Smooth muscle cell (in vitro differentiated cells): Measurements from ENCODE around the gene PIK3R6. TPM values are rescaled to one million over a fixed set of nuclear protein-coding genes. Genes with fewer than 3 reads are reported as not detected.

ENCODE experiments used
- DNase-seq: peaks from one replicate; lab custom pipeline; 2025; ENCODE audit not compliant: unreplicated experiment; lab: John Stamatoyannopoulos, UW
- H2AFZ ChIP-seq: fragments of 200-600 bp; sonication (generic); 2 replicates; pipeline ENCODE4 v1.6.0; 2016; ENCODE audit warnings: antibody characterized with exemption, low read depth, mild to moderate bottlenecking
- H3F3A ChIP-seq: fragments of 200-600 bp; sonication (generic); 2 replicates; pipeline ENCODE4 v1.6.0; 2017; ENCODE audit warnings: antibody characterized with exemption, low read depth
- H3K27ac ChIP-seq: fragments of 200-600 bp; sonication (generic); 2 replicates; pipeline ENCODE4 v1.5.1; 2016; ENCODE audit warnings: low read depth, mild to moderate bottlenecking
- H3K27me3 ChIP-seq: fragments of 200-600 bp; sonication (generic); 2 replicates; pipeline ENCODE4 v1.6.1; 2016; ENCODE audit warnings: low read depth, mild to moderate bottlenecking
- H3K36me3 ChIP-seq: fragments of 200-600 bp; sonication (generic); 2 replicates; pipeline ENCODE4 v1.5.1; 2016; ENCODE audit warnings: low read depth
- H3K4me1 ChIP-seq: fragments of 200-600 bp; sonication (generic); 2 replicates; pipeline ENCODE4 v1.5.1; 2016; ENCODE audit warnings: low read depth
- H3K4me2 ChIP-seq: fragments of 200-600 bp; sonication (generic); 2 replicates; pipeline ENCODE4 v1.6.0; 2016; ENCODE audit warnings: mild to moderate bottlenecking
- H3K4me3 ChIP-seq: fragments of 200-600 bp; sonication (generic); 2 replicates; pipeline ENCODE4 v1.5.1; 2016; ENCODE audit warnings: mild to moderate bottlenecking
- H3K79me2 ChIP-seq: fragments of 200-600 bp; sonication (generic); 2 replicates; pipeline ENCODE4 v1.6.0; 2016; ENCODE audit warnings: low read depth, mild to moderate bottlenecking
- H3K9ac ChIP-seq: fragments of 200-600 bp; sonication (generic); 2 replicates; pipeline ENCODE4 v1.6.0; 2016; ENCODE audit warnings: low read depth
- H3K9me3 ChIP-seq: fragments of 200-600 bp; sonication (generic); replicated peaks from 2 replicates; pipeline ENCODE4 v1.5.1; 2016; ENCODE audit warnings: low read depth
- H4K20me1 ChIP-seq: fragments of 200-600 bp; sonication (generic); 2 replicates; pipeline ENCODE4 v1.6.0; 2016; ENCODE audit warnings: low read depth
- CTCF ChIP-seq: fragments of 200-600 bp; sonication (generic); IDR thresholded peaks from 2 replicates; pipeline ENCODE4 v1.5.1; 2017; ENCODE audit warnings: borderline replicate concordance, mild to moderate bottlenecking, antibody characterized with exemption; ENCODE audit not compliant: insufficient read depth, poor library complexity, severe bottlenecking
- WGBS: methylation state at CpG from one replicate; pipeline ENCODE4 v1.1.7; 2016; ENCODE audit warnings: low lambda C conversion rate; 5-methylcytosine and 5-hydroxymethylcytosine counted together
- polyA plus RNA-seq: library from polyadenylated mRNA; unstranded; fragments of >200 nt; fragmentation: Nextera tagmentation; extraction: Ambion mirVana; gene quantifications from 2 replicates; pipeline ENCODE4 v1.2.1, GENCODE V29; 2016
- total RNA-seq: library from RNA; depleted of rRNA; stranded (reverse); fragments of >200 nt; gene quantifications from 2 replicates; pipeline ENCODE4 v1.2.3, GENCODE V29; 2014

Gene PIK3R6
- total and polyA plus RNA-seq, 2 experiments from 2014 or later: not detected

- 91% methylated on average over 13 of the region's 13 CpGs for WGBS
- Histone ChIP-seq H3K36me3 (no peaks in the 10 kb centered on the region), H2AFZ (no peak overlapping the region), H3K9me3 (no peaks in the 10 kb centered on the region), H4K20me1 (no peaks in the 10 kb centered on the region), H3K4me2 (no peak overlapping the region), H3K27ac (no peak overlapping the region), H3K4me1 (no peaks in the 10 kb centered on the region), H3F3A (no peaks in the 10 kb centered on the region), H3K4me3 (no peak overlapping the region), H3K27me3 (peaks cover 15% of the 10 kb centered on the region), H3K9ac (no peak overlapping the region), H3K79me2 (no peaks in the 10 kb centered on the region)
- TF ChIP-seq CTCF: no peak
- DNase-seq: no peak
Observed at GRCh38 chr17:8871081-8871581, 3.7 kb upstream of the PIK3R6 start.

GRCh38 chr17:8870406-8871040 is 3.0 kb upstream of the PIK3R6 start:
- DNase-seq: no peak
- H3K9me3 ChIP-seq: no peaks in the 10 kb centered on the region
- no peaks in the 10 kb centered on the region for H3K36me3 ChIP-seq
- no peak overlapping the region for H3K4me2 ChIP-seq
- no peaks in the 10 kb centered on the region for H3F3A ChIP-seq
- no peaks in the 10 kb centered on the region for H3K4me1 ChIP-seq
- 89% methylated on average over 13 of the region's 13 CpGs for WGBS
- no peak overlapping the region for H3K9ac ChIP-seq
- H4K20me1 ChIP-seq: no peaks in the 10 kb centered on the region
- H2AFZ ChIP-seq: no peak overlapping the region
- no peak overlapping the region for H3K4me3 ChIP-seq
- no peak for TF ChIP-seq CTCF
- H3K79me2 ChIP-seq: no peaks in the 10 kb centered on the region
- H3K27me3 ChIP-seq: peaks cover 15% of the 10 kb centered on the region
- no peak overlapping the region for H3K27ac ChIP-seq

- no peaks in the 10 kb centered on the region for H3K9me3 ChIP-seq
- no peak overlapping the region for H3K9ac ChIP-seq
- TF ChIP-seq CTCF: no peak
- H3K4me1 ChIP-seq: no peaks in the 10 kb centered on the region
- H3K79me2 ChIP-seq: no peaks in the 10 kb centered on the region
- H3F3A ChIP-seq: no peaks in the 10 kb centered on the region
- H3K36me3 ChIP-seq: no peaks in the 10 kb centered on the region
- H4K20me1 ChIP-seq: no peaks in the 10 kb centered on the region
- peaks cover 15% of the 10 kb centered on the region for H3K27me3 ChIP-seq
- H2AFZ ChIP-seq: no peak overlapping the region
- no peak overlapping the region for H3K4me2 ChIP-seq
- WGBS: 79% methylated on average over 11 of the region's 11 CpGs
- DNase-seq: no peak
- no peak overlapping the region for H3K27ac ChIP-seq
- no peak overlapping the region for H3K4me3 ChIP-seq
Observed at GRCh38 chr17:8869114-8869815, 1.8 kb upstream of the PIK3R6 start.
